GM19463 (cell line): ENCODE data around the gene PPM1N.

Experiments used
- ATAC-seq: cut with Tn5 transposase; IDR thresholded peaks from one replicate; pipeline ENCODE4 v1.9.1; 2021; ENCODE audit warnings: mild to moderate bottlenecking, moderate library complexity; ENCODE audit not compliant: unreplicated experiment

Gene PPM1N, protein sequence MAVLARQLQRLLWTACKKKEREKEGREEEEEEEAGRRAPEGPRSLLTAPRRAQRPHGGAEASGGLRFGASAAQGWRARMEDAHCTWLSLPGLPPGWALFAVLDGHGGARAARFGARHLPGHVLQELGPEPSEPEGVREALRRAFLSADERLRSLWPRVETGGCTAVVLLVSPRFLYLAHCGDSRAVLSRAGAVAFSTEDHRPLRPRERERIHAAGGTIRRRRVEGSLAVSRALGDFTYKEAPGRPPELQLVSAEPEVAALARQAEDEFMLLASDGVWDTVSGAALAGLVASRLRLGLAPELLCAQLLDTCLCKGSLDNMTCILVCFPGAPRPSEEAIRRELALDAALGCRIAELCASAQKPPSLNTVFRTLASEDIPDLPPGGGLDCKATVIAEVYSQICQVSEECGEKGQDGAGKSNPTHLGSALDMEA

DNA sequence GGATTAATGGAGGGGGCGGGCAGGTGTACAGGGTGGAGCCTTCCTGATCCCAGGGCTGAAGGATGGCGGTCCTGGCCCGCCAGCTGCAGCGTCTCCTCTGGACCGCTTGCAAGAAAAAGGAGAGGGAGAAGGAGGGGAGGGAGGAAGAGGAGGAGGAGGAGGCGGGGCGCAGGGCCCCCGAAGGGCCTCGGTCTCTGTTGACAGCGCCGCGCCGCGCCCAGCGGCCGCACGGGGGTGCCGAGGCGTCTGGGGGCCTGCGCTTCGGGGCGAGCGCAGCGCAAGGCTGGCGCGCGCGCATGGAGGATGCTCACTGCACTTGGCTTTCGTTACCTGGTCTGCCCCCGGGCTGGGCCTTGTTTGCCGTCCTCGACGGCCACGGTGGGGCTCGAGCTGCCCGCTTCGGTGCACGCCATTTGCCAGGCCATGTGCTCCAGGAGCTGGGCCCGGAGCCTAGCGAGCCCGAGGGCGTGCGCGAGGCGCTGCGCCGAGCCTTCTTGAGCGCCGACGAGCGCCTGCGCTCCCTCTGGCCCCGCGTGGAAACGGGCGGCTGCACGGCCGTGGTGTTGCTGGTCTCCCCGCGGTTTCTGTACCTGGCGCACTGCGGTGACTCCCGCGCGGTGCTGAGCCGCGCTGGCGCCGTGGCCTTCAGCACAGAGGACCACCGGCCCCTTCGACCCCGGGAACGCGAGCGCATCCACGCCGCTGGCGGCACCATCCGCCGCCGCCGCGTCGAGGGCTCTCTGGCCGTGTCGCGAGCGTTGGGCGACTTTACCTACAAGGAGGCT is at the start of gene PPM1N:
Gene PPM1N, plus strand, starts transcription at position 33 of the 785 bp plus-strand sequence. Its CDS starts 30 bp downstream, at position 63.
- no peak for ATAC-seq

DNA sequence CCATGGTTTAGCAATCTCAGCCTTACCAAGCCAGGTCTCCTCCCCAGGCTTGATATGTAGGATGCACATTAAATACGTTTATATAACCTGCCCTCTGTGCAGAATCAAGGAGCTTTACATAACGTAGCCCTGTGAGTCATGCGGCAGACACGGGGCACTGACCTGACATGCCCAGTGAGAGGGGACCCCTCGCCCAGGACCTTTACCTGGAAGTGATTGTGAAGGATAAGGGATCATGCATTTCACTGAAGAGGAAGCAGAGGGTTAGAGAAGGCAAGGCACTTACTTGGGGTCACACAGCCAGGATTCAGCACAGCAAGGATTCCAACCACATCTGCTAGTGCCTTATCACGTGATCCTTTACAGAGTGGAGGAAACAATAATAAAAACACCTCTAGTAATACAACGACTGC is 49.4 kb upstream of the PPM1N start:
- no peak for ATAC-seq

DNA sequence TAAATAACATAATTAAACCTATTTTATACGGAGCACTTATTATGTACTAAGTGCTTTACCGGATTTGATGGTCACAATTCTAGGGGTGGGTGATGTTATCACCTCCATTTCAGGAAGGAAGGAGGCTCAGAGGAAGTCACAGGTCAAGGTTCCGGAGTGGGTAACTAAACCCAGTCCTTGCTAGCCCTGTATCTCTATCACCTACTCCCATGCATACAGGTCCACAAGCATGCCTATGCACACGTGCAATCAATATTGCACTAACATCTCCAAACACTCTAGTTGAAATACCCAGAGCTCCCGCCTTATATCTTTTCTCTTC is 48.3 kb upstream of the PPM1N start:
- ATAC-seq, result no peak

DNA sequence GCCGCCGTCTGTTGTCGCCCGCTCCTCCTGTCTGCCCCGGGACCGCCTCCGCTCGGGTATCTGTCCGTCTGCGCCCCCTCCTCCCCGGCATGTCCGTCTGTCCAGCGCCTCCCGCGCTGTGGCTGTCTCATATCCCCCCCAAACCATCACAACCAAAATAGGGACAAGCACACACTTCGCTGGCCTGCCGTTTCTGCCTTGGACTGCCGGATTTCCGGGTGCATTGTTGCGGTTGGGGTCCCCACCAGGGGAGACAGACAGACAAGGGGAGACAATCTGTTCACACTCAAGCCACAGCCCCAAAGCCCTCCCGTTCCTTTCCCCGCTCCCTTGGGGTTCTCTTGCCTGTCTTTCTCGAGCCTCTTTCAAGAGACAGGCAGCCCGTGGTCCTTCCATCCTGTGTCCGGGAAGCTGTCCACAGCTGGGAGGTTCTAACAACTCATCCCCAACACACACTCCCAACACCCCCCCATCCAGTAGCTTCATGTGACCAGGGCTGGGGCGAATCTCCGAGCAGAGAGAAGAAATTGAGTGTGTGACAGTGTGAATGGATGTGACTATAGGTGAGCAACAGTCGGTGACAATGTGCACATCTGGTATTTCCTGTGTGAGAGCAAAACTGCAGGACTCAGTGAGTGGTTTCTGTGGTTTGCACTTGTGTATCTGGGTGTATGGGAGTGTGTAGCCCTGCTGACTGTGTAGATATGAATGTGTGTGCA is 47.0 kb upstream of the PPM1N start:
- ATAC-seq, result no peak

DNA sequence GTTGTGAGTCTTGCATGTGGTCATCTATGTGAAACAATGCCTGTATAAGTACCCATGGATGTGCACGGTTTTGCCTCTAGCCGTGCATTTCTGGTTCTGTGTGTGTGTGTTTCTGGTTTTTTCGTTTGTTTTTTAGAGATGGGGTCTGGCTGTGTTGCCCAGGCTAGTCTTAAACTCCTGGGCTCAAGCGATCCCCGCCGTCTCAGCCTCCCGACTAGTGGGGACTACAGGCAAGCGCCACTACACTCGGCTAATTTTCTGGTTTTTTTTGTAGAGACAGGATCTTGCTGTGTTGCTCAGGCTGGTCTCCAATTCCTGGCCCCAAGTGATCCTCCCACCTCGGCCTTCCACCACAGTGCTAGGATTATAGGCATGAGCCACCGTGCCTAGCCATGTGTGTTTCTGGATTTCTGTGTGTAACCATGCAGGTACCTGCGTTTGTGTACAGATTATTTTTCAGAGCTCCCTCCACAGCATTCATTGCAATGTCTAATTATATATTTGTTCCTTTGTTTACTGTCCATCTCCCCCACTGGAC is 46.3 kb upstream of the PPM1N start:
- ATAC-seq, result no peak

- peak; percentile 77 for ATAC-seq
These were observed 42.3 kb upstream of the PPM1N start for GRCh38 chr19:45455707-45456499.

- ATAC-seq, result no peak
These were observed 41.8 kb upstream of the PPM1N start for GRCh38 chr19:45456500-45456815.

DNA sequence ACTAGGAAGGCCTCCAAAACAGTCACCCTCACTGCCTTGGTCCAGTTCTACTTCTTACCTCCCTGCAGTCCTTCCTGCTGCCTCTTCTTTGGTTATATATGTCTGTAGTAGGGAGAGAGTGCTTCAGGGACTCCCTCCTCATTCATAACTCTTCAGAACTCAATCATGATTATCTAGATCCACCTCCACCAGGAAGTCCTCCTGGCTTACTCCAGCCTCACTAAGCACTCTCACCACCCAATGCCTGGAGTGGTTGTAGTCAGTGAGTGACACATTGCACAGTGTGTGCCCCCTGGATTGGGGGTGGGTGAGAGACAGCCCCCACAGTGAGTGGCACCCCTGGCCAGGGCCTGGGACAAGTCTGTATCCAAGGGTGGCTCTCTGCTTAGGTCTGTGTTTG is 40.5 kb upstream of the PPM1N start:
- no peak for ATAC-seq

DNA sequence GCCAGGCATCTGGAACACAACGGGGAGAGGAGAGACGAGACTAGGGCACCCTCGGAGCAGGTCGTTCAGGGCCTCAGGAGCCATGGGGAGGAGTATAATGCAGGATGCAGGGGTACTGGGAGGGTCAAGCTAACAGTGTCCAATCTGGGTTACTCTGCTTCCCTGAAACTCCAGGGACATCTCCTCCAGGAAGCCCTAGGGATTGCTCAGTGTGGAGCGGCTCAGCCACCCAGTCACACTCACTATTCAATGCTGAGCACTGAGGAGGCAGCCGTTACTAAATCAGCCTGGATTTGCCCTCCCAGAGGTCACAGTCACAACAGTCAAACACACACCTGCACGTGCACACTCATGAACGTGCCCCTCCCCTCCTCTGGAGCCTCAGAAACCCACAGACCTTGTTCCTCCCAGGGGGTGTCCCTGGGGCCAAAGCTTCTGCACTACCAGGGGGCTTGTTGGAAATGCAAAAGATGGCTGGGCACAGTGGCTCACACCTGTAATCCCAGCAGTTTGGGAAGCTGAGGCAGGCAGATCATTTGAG is 37.4 kb upstream of the PPM1N start:
- no peak for ATAC-seq

GRCh38 chr19:45462174-45462573 is 36.1 kb upstream of the PPM1N start:
- no peak for ATAC-seq

- ATAC-seq, result no peak
These were observed 35.0 kb upstream of the PPM1N start for GRCh38 chr19:45463241-45463640.

GRCh38 chr19:45464274-45464673 is 34.0 kb upstream of the PPM1N start:
- no peak for ATAC-seq

- ATAC-seq, result no peak
These were observed 33.3 kb upstream of the PPM1N start for GRCh38 chr19:45464852-45465441.

DNA sequence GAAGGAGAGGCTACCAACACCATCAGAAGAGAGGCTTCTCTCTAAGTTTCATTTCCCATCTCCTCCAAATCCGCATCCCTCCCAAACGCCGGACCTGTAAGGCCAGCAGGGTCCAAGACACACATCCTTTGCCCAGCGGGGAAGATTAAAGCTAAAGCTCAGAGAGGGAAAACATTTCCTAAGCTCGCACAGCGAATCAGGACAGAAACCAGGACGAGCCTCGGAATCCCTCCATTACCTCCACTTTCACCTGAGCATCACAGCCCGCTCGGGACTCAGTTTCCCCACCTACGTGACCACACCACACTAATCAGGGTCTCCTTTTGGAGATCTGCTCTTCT is 31.2 kb upstream of the PPM1N start:
- no peak for ATAC-seq

GRCh38 chr19:45467456-45468158 is 30.6 kb upstream of the PPM1N start, which contains the start of gene FOSB:
Gene FOSB (plus strand): TSS chr19:45467996. CDS start chr19:45468587, 591 bp downstream.
- ATAC-seq, result peak; percentile 31

DNA sequence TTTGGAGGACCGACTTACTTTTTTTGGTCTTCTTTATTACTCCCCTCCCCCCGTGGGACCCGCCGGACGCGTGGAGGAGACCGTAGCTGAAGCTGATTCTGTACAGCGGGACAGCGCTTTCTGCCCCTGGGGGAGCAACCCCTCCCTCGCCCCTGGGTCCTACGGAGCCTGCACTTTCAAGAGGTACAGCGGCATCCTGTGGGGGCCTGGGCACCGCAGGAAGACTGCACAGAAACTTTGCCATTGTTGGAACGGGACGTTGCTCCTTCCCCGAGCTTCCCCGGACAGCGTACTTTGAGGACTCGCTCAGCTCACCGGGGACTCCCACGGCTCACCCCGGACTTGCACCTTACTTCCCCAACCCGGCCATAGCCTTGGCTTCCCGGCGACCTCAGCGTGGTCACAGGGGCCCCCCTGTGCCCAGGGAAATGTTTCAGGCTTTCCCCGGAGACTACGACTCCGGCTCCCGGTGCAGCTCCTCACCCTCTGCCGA is 30.0 kb upstream of the PPM1N start:
- no peak for ATAC-seq

DNA sequence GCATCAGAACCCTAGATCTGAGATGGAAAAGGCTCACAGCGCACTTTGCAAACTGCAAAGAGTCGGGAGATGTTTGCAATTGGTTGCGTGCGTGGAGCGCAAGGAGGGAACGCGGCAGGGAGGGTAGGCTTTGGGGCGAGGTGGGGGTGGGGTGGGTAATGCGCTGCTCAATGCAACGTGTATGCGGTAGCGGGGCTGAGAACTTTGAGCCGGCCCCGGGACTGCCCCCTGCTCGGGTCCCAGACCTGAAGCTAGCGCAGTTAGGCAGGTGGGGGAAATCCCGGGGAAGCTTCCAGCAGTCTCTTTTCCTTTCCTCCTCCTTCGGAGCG is 29.5 kb upstream of the PPM1N start:
- peak; percentile 18 for ATAC-seq

DNA sequence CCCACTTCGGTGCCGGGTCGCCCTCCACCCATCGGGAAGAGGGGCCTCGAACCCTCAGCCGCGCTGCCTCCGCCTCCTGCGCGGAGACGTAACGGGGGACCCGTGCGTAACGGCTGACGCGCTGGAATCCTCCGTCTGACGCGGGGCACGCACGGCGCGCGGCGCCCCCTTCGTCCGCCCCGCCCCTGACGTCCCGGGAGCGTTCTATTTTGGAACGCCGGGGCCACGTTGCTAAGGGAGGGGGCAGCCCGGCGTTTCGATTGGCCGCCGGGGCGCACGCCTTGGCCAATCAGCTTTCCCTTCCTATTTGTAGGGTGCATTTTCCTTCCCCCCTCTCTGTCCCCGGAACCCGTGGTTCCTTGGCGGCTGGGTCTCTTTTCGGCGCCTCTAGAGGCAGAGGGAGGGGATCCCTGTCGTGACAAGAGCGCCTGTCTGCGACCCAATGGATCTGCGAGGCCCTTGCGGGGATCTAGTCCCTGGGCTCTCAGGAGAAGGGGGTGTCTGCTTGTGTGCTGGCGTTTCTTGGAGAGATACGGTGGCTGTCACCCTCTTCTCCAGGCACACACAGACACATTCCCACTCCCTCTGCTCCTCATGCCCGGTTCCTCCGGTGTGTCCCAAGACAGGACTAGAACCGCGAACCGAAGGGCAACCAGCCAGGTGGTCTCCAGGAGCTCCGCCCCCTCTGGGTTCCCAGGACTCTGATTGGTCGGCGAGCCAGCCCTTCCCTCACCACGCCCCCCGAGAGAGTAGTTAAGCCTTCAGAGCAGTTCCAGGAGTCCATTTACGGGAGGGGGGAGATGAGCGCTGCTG is 28.9 kb upstream of the PPM1N start:
- ATAC-seq, result peak; percentile 66
